SK-N-MC (cell line): Measurements from ENCODE around the gene SERPING1.

ENCODE experiments used
- EZH2 ChIP-seq: fragments of 200-600 bp; sonication (generic); IDR thresholded peaks from one replicate; pipeline ENCODE4 v1.6.1; 2017; ENCODE audit warnings: antibody characterized with exemption
- FOXP2 ChIP-seq: optimal IDR thresholded peaks from 2 replicates; pipeline ENCODE3; 2011; ENCODE audit warnings: mild to moderate bottlenecking, moderate library complexity; ENCODE audit not compliant: insufficient read depth; ENCODE audit errors: extremely low read length, control extremely low read depth
- POLR2AphosphoS5 ChIP-seq: IDR thresholded peaks from 2 replicates; pipeline ENCODE4 v1.6.1; 2012; ENCODE audit warnings: mild to moderate bottlenecking, low read depth, low read length, borderline replicate concordance

- peak; percentile 76 for TF ChIP-seq POLR2AphosphoS5
- no peak for TF ChIP-seq EZH2
- TF ChIP-seq FOXP2 = no peak
Measured at GRCh38 chr11:57639321-57640067, 42.0 kb downstream of the SERPING1 start.
